ENCODE measurements around the gene MASTL.

DNA sequence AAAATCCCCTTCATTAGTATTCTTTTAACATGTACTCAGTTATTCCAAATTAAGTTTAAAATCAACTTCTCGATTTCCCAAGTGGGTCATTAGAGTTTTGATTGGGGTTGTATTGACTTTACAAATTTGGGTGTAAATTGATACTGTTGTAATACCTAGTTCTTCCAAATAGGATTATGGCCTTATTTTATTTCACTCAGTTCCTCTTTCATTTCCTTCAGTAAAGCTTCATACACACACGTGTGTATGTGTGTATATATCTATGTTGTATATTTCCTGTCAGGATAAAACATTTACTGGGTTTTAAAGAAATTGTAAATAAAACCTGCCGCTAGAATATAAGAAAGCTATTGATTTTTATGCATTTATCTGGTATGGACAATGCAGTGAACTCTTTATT, 16.9 kb upstream of the MASTL start:
- TF ChIP-seq, protein P1, sequence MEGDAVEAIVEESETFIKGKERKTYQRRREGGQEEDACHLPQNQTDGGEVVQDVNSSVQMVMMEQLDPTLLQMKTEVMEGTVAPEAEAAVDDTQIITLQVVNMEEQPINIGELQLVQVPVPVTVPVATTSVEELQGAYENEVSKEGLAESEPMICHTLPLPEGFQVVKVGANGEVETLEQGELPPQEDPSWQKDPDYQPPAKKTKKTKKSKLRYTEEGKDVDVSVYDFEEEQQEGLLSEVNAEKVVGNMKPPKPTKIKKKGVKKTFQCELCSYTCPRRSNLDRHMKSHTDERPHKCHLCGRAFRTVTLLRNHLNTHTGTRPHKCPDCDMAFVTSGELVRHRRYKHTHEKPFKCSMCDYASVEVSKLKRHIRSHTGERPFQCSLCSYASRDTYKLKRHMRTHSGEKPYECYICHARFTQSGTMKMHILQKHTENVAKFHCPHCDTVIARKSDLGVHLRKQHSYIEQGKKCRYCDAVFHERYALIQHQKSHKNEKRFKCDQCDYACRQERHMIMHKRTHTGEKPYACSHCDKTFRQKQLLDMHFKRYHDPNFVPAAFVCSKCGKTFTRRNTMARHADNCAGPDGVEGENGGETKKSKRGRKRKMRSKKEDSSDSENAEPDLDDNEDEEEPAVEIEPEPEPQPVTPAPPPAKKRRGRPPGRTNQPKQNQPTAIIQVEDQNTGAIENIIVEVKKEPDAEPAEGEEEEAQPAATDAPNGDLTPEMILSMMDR (IDR thresholded peaks at IDR 0.05), result no peak
- TF ChIP-seq POLR2A (IDR thresholded peaks at IDR 0.05), result no peak

All from testis (tissue), 2 donors.